ENCODE results near the gene ACAA2.

ACAA2 gene, protein sequence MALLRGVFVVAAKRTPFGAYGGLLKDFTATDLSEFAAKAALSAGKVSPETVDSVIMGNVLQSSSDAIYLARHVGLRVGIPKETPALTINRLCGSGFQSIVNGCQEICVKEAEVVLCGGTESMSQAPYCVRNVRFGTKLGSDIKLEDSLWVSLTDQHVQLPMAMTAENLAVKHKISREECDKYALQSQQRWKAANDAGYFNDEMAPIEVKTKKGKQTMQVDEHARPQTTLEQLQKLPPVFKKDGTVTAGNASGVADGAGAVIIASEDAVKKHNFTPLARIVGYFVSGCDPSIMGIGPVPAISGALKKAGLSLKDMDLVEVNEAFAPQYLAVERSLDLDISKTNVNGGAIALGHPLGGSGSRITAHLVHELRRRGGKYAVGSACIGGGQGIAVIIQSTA

DNA sequence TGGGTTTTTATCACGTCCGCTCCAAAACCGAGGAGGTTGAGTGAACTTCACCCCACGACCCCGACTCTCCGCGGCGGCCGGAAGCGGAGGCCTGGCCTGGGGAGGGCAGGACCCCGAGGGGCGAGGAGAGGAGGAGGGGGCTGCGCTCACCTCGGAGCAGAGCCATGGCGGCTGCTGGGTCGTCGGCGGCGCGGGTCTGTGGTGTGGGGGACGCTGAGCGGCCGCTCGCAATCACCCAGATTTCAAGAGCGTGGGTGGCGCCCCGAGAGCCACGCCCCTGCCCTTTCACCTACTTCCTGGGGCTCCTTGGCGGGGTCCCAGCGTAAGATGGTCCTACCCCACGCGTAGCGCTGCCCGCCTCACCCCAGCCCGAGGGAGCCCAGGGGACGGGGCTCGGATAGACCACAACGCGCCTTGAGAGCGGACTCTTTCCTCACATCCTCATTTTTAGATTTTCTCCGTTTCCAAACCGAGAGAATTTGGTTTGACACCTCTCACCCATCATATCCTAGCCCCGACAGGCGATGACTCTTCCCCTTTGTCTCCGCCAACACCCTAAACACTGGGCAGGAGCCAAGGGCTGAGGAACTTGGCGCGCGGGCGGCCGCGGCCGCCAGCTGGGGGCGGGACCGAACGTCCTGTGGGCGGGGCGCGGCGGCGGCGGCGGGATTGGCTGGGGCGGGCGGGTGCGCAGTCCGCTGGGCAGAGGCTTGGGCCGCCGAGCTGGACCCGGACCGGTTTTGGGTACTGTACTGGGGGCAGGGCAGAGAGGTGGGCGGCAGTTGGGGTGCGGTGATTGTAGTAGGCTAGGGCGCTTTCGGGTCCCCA is at the start of gene ACAA2:
ACAA2 (minus strand) TSS at position 215 of the 828 bp plus-strand sequence; CDS start at position 166, 49 bp downstream.
- DNase-seq = peak; percentile 85 to 89

DNA sequence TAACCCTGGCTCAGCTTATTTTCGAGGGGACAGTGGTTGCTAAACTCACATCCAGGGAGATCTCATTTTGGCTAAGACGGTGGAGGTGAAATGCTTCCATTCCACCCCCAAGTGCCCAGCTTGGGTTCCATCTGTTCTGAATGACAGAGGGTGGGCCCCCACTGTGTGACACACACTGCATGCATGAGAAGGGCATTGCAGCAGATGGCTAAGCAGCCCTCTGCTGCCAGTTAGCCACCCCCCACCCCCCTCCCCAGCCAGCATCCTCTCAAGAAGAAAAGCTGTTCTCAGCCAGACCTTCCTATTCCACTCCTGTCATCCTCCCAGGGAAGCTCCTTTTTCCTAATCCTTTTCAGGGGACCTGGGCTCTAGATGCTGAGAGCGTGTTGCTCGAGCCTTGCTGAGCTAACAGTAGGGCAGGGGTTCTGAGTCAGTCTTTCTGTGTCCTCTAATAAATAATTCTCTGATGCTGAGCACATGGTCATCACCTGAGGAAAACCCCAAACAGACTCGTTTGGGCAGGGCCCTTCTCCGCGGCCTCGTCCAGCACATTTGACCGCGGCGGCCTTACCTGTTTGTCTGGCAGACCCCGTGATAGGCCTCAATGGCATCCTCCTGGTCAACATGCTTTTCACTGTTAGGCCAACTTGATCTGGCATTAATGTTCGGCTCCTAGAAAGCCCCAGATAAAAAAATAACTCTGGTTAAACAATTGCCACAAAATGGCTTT is 49.5 kb upstream of the ACAA2 start:
- DNase-seq = peak; percentile 17 to 73

DNA sequence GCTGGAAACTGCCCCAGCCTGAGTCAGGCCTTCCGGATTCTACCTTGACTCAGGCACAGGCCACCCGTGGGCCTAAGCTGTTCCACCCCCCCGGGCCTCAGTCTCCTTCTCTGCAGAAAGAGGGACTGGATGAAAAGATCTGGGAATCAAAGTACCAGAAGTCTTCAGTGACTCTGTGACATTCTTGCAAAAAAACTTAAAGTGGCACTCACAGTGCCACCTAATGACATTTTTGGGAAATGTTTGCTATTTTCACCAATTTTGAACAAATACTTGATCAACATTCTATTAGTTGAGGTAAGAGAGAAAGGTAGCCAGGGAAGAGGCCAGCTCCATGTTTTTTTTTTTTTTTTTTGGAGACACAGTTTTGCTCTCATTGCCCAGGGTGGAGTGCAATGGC is 48.3 kb upstream of the ACAA2 start:
- no peak for DNase-seq

DNA sequence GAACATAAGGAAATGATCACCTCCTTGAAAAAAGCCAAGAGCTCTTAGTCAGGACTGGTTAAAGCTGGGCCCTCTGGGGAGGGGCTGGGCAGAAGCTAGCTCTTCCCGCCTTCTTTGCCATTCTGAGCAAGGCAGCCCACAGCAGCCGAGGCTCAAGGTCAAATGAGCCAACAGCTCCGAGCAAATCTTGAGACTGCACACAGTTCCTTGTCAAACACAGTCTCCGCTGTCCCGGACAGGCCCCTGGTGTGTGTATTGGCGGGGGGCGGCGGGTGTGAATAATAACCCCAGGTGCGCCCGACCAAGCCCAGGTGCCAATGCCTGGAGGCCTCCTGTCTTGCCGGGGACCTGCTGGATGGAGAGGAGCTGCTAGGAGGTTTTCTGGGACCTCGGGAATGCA is 46.4 kb upstream of the ACAA2 start:
- DNase-seq = no peak

DNA sequence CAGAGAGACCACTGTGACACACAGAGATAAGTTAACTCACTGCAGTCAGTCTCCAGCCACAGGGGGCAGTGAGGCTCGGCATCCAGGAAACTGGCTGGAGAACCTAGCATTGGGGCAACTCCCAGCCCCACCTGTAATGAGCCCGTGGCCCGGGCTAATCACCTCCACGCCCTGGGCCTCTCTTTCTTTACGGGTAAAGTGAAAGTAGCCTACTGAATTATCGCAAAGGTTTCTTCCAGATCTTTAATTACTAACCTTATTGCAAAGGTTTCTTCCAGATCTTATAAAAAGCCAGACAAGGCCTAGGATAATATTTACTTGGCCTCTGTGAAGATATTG is 45.7 kb upstream of the ACAA2 start:
- DNase-seq = no peak

DNA sequence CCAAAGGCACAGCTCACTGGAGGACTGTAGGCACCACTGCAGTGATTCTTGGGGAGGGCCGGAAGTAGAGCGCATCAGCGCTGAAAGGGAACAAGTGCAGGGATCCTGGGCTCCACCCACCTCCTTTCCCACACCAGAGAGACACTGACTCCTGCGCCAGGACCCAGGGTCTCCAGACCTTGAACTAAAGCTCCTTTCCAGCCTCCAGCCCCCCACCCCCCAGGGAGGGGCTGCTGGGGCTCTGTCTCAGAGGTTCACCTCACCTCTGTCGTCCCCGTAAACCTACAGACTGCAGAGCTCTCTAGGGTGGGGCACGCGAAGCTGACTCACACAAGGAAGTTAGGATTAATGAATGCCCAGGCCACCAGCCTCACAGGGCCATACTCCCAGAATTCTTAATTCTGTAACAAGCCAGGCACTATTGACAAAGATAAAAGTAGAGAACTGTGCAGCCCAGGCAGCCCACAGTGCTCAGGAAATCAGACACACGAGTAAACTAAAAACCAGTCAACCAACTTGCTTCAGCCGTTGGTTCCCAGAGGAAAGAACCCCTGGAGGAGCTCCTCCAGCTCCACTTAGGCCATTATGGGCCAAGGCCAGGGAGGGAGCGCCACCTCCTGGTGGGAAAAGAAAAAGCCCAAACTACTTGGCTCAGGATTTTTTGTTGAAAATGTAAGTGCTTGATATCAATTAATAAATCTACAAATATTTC is 45.1 kb upstream of the ACAA2 start:
- peak in 1 of 2 experiments; percentile 70 for DNase-seq

DNA sequence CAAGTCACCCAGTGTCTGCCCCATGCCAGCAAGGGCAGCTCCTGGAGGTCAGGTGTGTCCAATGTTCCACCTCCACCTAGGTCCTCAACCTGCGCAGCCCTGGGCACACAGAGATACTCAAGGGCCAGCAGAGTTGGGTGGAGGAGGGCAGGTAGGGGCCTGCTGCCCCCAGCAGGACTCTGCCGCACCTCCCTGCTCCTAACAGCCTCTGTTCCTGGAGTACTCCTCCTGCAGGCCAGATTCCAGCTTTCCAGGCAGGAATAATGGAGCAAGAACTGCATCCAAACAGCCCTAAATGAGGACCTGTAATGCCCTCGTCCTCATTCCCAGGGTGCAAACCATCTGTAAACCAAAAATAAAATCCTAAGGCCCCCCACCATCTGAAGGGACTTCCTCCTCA is 44.4 kb upstream of the ACAA2 start:
- DNase-seq = no peak

DNA sequence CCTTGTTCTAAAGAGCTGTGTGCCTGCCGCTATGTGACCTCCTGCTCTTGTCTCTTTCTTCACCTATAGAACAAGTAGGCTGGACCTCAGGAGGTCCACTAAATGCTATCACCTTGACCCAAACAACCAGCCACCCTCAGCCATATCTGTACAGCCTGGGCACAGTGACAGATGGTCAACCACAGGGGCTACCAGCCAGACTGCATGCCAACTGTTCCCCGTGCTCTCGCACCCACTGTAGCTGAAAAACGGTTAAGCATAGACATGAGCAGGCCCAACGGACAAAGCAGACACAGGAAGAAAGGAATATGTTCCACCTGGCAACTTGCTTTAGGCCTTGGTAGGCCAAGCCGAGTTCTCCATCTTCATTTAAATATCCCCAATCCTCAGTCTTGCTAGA is 43.2 kb upstream of the ACAA2 start:
- DNase-seq = peak in 1 of 2 experiments; percentile 22

DNA sequence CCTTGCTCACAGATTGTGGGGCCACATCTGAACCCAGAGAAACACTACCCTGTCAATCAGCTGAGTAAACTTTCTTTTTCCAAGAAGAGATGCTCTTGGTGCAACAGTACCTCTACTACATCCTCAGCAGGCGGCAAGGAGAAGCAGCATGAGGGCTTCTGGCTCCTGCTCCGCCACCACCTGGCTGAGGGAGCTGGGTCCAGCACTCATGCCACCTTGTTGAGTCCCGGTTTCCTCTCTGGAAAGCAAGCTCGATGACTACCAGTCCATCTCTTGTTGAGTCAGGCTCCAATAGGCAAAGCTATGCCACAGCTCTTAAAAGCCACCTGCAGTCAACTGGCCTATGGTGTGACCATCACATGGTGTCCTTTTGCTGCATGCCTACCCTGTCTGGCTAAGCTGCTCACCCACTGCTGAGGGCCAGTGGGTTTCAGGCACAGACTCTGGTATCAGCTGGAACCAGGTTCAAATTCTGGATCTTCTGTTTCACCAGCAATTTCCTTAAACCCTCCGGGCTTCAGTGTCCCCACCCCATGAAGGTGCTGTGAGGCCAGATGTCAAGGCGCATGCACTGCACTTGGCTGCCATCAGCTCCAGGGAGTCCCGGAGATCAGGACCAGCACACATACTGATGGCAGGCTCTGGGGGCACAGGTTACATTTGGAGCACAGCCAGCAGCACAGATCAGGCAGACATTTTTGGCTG is 42.5 kb upstream of the ACAA2 start:
- DNase-seq = no peak

DNA sequence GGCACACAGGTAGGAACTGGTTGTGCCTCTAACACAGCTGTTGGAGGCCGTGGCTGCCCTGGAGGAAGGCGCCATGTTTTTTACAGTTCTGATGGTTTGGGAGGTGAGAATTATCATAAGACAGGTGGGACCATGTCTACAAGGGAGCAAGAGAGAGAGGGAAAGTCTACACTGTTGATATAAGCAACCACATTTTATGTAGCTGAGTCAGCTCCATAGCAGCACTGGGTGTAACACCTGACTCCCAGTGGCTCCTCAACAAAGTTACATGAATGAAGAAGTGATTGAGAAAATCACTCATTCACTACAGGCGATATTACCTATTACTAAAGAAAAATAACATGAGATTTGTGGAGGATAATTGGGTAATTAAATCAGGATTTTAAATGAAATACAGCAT is 41.3 kb upstream of the ACAA2 start:
- DNase-seq = no peak

DNA sequence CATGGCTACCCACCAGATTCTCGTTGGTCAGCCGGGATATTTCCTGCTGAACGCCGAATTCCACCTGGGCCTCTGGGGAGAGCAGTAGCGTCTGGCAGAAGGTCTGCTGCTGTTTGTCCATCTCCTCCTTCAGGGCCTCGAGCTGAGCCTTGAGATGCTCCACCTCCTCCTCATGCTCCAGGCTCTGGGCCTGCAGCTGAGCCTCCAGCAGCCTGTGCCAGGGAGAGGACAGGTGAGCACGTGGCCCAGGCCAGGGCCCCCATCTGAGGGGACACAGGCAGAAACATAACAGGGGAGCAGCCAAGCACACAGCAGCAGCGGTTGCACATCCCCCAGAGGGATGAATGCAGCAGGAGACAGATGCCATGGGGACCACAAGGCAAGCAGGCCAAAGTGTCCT is 40.1 kb upstream of the ACAA2 start:
- no peak for DNase-seq

DNA sequence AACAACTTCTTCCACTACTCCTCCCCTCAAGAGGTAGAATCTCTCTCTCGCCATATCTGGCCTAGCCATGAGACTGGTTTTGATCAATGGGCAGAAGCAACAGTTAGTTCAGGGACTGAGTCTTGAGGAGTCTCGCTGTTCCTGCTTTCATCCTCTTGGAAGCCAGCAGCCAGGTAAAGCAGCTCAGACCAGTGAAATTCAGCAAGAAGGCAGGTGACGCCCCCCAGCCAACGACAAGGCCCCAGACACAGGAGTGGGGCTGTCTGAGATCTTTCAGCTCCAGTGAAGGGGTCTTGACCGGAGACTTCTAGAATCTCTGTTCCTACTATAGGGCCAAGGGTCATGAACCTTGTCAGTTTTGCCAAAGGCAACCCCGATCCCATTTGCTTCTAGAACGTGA is 39.7 kb upstream of the ACAA2 start:
- DNase-seq = no peak

DNA sequence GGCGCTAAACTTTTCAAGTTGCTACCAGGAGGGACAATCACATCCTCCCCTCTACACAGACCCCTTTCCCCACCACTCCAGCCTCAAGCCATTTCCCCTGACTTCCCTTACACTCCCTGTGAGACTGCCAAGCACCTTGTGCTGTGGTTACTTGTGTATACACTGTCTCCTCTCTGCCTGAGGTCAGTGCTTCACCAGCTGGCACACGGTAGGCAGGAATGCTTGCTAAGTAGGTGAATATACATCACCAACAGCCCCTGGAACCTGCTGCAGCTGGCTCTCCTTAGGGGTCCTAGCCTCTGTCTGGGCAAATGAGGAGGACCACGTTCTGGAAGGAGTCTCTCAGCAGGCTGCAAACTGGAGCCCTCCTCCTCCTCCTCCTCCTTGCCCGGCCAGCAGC is 38.3 kb upstream of the ACAA2 start:
- no peak for DNase-seq

DNA sequence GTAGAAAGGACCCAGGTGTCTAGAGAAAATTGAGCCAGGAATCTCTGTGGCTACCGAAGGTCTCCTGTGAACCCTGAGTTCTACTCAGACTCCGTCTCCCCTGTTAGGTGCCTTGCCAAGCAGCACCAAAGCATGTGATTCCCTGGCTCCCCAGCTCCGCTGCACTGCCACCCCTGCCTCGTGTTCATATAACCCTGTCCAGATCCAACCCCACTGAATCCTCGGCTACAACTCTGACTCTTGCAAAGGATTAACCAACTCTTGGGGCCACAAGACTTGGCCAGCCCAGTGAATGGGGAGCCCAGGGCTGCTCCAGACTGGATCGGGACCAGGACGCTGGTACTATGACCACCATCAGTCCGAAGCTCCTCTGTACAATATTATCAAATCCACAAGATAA is 37.3 kb upstream of the ACAA2 start:
- DNase-seq = no peak

DNA sequence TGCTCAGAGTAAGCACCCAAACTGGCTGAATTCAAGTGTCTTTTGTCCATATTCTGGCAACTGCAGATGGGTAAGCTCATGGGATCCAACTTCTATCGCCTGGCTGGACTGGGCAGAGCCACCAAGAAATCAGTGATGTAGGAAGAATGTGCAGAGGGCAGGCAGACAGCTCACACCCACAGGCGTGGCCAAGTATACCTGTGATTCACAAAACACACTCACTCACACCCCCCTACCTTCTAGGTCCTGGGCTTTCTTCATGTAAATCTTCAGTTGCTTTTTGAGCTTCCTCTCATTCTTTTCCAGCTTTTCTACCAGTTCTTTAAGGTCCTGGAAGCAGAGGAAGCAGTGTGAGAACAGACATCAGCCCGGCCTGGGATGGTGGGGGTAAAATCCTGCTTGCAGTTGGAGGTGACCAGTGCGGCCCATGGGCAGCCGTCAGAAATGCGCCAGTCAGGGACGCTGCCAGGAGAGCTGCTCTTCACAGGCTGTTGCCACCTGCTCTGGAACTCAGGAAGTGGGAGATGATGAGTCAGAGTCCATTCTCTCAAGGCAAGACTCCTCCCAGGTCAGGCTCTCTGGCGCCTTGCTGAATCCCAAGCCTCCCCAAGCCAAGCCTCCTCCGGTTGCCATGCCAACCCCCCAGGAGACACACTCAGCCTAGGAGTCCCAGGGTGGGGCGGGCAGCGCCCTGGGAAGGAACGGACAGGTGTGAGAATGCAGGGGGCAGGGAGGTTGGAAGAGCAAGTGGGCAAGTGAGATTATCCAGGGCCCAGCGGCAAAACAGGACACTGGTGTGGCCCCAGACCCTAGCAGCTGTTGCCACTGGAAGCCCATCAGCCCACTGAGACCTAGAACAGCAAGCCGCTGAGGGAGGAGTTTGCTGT is 36.2 kb upstream of the ACAA2 start:
- DNase-seq = peak in 1 of 2 experiments; percentile 55

DNA sequence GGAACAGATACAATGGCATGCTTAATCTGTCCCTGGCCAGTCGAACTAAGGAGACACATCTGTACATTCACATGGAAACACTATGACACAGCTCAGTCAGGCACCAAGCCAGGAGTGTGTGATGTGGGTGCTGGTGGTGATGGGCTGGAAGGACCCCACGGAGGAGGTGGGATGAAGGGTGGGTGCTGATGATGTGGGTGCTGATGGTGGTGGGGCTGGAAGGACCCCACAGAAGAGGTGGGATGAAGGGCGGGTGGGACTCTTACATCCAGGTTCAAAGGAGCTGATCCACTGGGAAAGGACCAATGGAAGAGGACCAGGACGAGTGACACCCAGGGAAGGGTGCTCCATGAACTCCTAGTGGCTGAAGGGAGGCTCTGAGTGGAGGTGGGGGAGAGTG is 34.8 kb upstream of the ACAA2 start:
- no peak for DNase-seq

DNA sequence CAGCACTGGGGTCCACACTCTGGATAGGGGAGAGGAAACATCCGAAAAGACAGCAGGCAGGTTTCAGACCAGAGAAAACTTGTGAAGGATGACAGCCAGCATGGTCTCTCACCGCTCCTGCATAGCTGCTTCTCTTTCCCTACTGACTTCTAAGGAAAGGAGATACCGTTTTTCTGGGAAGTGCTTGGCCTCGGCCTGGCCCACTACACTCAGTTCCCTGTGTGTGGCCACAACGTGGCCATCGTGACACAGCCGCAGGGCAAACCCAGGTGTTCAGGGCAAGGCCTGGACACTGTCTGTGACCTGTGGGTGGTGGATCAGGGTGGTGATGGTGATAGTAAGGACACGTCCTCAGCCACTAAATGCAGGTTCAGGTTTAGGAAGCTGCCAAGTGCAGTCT is 34.2 kb upstream of the ACAA2 start:
- DNase-seq = no peak

DNA sequence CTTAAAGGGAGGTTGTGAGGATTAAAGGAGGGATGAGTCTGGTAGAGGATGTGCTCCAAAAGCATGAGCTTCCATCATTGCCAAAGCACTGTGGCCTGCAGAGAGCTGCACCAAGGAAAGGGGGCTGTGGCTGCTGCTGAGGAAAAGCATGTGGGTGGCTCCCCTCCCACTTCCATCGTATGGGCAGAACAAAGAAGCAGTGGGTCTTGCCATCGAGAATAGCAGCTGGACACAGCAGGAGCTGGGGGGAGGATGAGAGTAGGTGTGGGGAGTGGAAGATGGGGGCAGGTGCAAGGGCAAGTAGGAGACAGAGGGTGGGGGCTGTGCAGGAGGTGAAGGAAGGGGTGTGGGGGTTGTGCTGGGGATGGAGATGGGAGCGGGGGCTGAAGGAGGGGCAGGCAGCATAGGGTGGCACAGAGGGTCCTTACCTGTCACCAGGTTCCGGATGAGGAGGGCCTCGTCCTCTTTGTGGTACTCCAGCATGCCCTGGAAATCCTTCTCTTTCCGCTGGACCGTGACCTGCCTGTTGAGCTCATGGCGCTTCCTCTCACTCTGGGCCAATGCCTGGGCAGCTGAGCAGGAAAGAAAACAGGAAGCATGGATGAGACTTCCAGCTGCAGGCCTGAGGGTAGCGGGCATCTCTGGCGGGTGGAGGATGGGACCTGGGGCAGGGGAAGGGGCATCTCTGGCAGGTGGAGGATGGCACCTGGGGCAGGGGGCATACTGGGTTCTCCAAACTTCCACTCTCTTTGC is 33.6 kb upstream of the ACAA2 start:
- no peak for DNase-seq

DNA sequence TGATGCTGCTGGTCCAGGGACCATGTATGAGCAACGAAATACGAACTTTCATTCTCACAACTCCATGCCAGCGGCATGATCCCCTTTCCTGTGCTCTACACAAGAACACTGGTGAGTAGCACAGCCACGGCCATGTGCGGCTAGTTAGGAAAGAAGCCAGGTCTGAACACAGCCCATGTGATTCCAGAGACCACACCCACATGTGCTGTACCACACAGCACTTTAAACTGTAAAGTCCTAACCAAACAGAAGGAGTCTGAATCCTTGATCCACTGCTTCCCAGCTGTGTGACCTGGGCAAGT is 33.0 kb upstream of the ACAA2 start:
- no peak for DNase-seq

DNA sequence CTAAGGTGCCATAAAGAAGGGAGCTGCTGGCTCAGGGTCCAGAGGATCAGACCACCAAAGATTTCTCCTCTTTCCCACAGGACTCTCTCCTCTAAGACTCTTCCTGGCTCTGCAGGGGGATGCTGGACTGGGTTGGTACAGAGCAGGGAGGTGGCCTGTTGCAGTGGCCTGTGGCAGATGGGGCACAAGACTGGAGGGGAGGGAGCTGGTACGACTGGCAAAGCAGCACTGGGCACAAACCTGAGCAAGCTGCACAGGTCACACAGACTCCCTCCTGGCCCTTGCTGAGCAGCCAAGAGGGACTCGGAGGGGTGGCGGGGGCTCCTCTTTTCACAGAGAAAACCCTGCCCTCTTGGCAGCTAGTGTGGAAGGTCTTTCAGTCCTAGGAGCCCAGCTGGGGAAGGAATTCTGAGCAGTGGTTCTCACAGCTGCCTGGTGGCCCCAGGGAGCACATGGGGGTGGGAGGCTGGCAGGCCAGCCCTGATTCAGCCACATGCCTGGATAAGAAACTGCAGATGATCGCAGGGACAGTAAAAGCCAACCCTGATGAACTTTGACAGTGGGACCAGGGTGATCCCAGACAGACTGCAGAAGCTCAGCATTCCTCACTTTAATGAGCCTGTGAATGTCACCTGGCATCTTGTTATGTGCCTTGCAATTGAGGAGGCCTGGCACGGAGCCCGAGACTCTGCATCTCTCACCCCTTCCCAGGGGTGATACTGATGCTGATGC is 32.5 kb upstream of the ACAA2 start:
- DNase-seq = no peak

All from NCI-H446 (cell line).